Adrenal gland (tissue), 12 donors: ENCODE results near the gene HERPUD2. TPM values are rescaled to one million over a fixed set of nuclear protein-coding genes. Genes with fewer than 3 reads are reported as not detected.
A peak's percentile ranks its signal among the peaks of the same experiment; 100 is the strongest.

Source experiments
- DNase-seq, 7 donors: peaks; one replicate each; pipeline ENCODE4 v3.0.0-alpha.2; 2019 to 2020
- H3K27ac ChIP-seq, 5 donors: fragments of 200-600 bp; sonication (generic) in 4 of 5; 1 replicate in 3 of 5; 2 replicates in 2 of 5; pipeline versions ENCODE4 v1.5.1 to v1.8.0; 2016 to 2020; ENCODE audit warnings: mild to moderate bottlenecking in 1 of 5
- H3K27me3 ChIP-seq: fragments of 200-600 bp; 2 replicates; pipeline ENCODE4 v1.8.0; 2021
- H3K36me3 ChIP-seq, 2 donors: fragments of 200-600 bp; replicated peaks in 1 of 2; 1 replicate in 1 of 2; 2 replicates in 1 of 2; pipeline versions ENCODE4 v1.5.1 to v1.8.0; 2018 to 2022
- H3K4me1 ChIP-seq, 2 donors: fragments of 200-600 bp; replicated peaks in 1 of 2; 1 replicate in 1 of 2; 2 replicates in 1 of 2; pipeline versions ENCODE4 v1.5.1 to v1.8.0; 2018 to 2021
- H3K4me3 ChIP-seq, 4 donors: fragments of 200-600 bp; sonication (generic) in 3 of 4; one replicate each; pipeline ENCODE4 v1.5.1; 2016 to 2018
- H3K9me3 ChIP-seq, 3 donors: fragments of 200-600 bp; sonication (generic) in 1 of 3; replicated peaks in 1 of 3; 1 replicate in 2 of 3; 2 replicates in 1 of 3; pipeline versions ENCODE4 v1.5.1 to v1.8.0; 2016 to 2021
- POLR2A ChIP-seq, 2 donors: fragments of 450-650 bp; IDR thresholded peaks; one replicate each; pipeline ENCODE4 v1.6.1; 2017; ENCODE audit warnings: antibody characterized with exemption in 2 of 2, mild to moderate bottlenecking in 2 of 2, moderate library complexity in 1 of 2
- WGBS, 4 donors: extraction: QIAGEN DNeasy Blood & Tissue Kit in 2 of 4; methylation state at CpG; one replicate each; pipeline versions ENCODE4 v1.1.5 to v1.1.7; 2013 to 2017; 5-methylcytosine and 5-hydroxymethylcytosine counted together
- intact Hi-C, 2 donors: fragments of 100-400 bp; cut with DNase I; formaldehyde crosslinking; loops; one replicate each; pipeline versions ENCODE4 v1.14.1 to v1.15.0; 2022 to 2023
- polyA plus RNA-seq, 3 donors: library from polyadenylated mRNA; stranded (reverse); fragments of 200-250 nt in 2 of 3; fragments of 350-450 nt in 1 of 3; fragmentation: Illumina TruSeq in 1 of 3; extraction: RNeasy Lipid Tissue Mini Kit (QIAGEN cat#74804) in 1 of 3; gene quantifications; one replicate each; pipeline ENCODE4 v1.2.3, GENCODE V29; 2013 to 2014
- total RNA-seq, 9 donors: library from RNA; depleted of rRNA in 4 of 9; stranded (reverse); fragments of >200 nt in 4 of 9; fragments of 120-200 nt in 1 of 9; fragmentation: NEBNext Ultra II Directional in 1 of 9; extraction: Animal tissue kit (Norgen Biotek cat#: 25700) in 1 of 9; gene quantifications; one replicate each; pipeline versions ENCODE4 v1.1.0 to v1.2.4, GENCODE V29; 2013 to 2023
- TF ChIP-seq, protein P1 (sequence below), 6 experiments: fragments of 450-650 bp in 4 of 6; fragments of 200-600 bp in 2 of 6; sonication (generic) in 1 of 6; IDR thresholded peaks; 1 replicate in 5 of 6; 2 replicates in 1 of 6; pipeline versions ENCODE4 v1.5.1 to v1.8.0; 2016 to 2021; ENCODE audit warnings: antibody characterized with exemption in 6 of 6, mild to moderate bottlenecking in 2 of 6, moderate library complexity in 1 of 6
- donor health status: healthy with polysubstance abuse.
- donor health status: Bipolar disorder and iron deficiency.
- donor health status: DM: yes; HTN: yes; CAD: no.
- donor health status: DM: no; HTN: no; CAD: no.
- donor health status: DM: no; HTN: no; CAD: no.
- donor health status: DM: yes; HTN: yes; CAD: no.

Gene HERPUD2
- total and polyA plus RNA-seq, 12 donors: 7.8 to 37.4 (median 19.8) TPM

- no peak for TF ChIP-seq POLR2A (IDR thresholded peaks at IDR 0.05)
- TF ChIP-seq, protein P1, sequence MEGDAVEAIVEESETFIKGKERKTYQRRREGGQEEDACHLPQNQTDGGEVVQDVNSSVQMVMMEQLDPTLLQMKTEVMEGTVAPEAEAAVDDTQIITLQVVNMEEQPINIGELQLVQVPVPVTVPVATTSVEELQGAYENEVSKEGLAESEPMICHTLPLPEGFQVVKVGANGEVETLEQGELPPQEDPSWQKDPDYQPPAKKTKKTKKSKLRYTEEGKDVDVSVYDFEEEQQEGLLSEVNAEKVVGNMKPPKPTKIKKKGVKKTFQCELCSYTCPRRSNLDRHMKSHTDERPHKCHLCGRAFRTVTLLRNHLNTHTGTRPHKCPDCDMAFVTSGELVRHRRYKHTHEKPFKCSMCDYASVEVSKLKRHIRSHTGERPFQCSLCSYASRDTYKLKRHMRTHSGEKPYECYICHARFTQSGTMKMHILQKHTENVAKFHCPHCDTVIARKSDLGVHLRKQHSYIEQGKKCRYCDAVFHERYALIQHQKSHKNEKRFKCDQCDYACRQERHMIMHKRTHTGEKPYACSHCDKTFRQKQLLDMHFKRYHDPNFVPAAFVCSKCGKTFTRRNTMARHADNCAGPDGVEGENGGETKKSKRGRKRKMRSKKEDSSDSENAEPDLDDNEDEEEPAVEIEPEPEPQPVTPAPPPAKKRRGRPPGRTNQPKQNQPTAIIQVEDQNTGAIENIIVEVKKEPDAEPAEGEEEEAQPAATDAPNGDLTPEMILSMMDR (IDR thresholded peaks at IDR 0.05): no peak
- no peak for DNase-seq
- H3K4me3 ChIP-seq: no peak overlapping the region
- H3K27me3 ChIP-seq: no peaks in the 10 kb centered on the region
- 96 to 100% (median 98%) methylated on average over 1 of the region's 1 CpG for WGBS, 4 donors
- no peaks in the 10 kb centered on the region for H3K4me1 ChIP-seq
- no peaks in the 10 kb centered on the region for H3K36me3 ChIP-seq
- no peaks in the 10 kb centered on the region for H3K9me3 ChIP-seq
- intact Hi-C loops: no loop called here
- H3K27ac ChIP-seq: no peak overlapping the region
These were observed 25.1 kb upstream of the HERPUD2 start for GRCh38 chr7:35720032-35720431.

GRCh38 chr7:35718047-35718446 is 23.1 kb upstream of the HERPUD2 start:
- Histone ChIP-seq H3K4me1 (no peaks in the 10 kb centered on the region), H3K4me3 (no peak overlapping the region), H3K9me3 (no peaks in the 10 kb centered on the region), H3K27me3 (no peaks in the 10 kb centered on the region), H3K27ac (no peak overlapping the region), H3K36me3 (no peaks in the 10 kb centered on the region)
- intact Hi-C loops: no loop called here
- WGBS, 4 donors: 90 to 100% (median 95%) methylated on average over 1 of the region's 1 CpG
- no peak for TF ChIP-seq POLR2A (IDR thresholded peaks at IDR 0.05)
- TF ChIP-seq, protein P1 (IDR thresholded peaks at IDR 0.05): no peak
- no peak for DNase-seq

- intact Hi-C loops: no loop called here
- no peak overlapping the region for H3K27ac ChIP-seq
- no peaks in the 10 kb centered on the region for H3K27me3 ChIP-seq
- H3K9me3 ChIP-seq: no peaks in the 10 kb centered on the region
- WGBS, 4 donors: 77 to 86% (median 85%) methylated on average over 6 of the region's 6 CpGs
- no peaks in the 10 kb centered on the region for H3K36me3 ChIP-seq
- no peak overlapping the region for H3K4me3 ChIP-seq
- TF ChIP-seq POLR2A (IDR thresholded peaks at IDR 0.05): no peak
- TF ChIP-seq, protein P1 (IDR thresholded peaks at IDR 0.05): no peak
- DNase-seq: no peak
- H3K4me1 ChIP-seq: no peaks in the 10 kb centered on the region
These were observed 22.6 kb upstream of the HERPUD2 start for GRCh38 chr7:35717516-35717915.

- Histone ChIP-seq H3K27ac (no peak overlapping the region), H3K27me3 (no peaks in the 10 kb centered on the region), H3K36me3 (no peaks in the 10 kb centered on the region), H3K4me3 (peak overlapping the region in 1 of 4 donors; percentile 40), H3K4me1 (no peaks in the 10 kb centered on the region), H3K9me3 (no peaks in the 10 kb centered on the region)
- DNase-seq: no peak
- no peak for TF ChIP-seq POLR2A (IDR thresholded peaks at IDR 0.05)
- TF ChIP-seq, protein P1 (IDR thresholded peaks at IDR 0.05): no peak
- WGBS, 4 donors: 29 to 53% (median 34%) methylated on average over 1 of the region's 1 CpG
- intact Hi-C loops: no loop called here
These were observed 22.1 kb upstream of the HERPUD2 start for GRCh38 chr7:35717013-35717412.
